HG03558 (cell line): ENCODE results near the gene TMED5.
"Not testable (repeated sequence)": the region's sequence is repeated elsewhere in the genome, so short reads cannot be mapped to it uniquely, and the experiment has no call there.

Source experiments
- ATAC-seq: cut with Tn5 transposase; IDR thresholded peaks from one replicate; pipeline ENCODE4 v1.9.1; 2021; ENCODE audit warnings: moderate number of reproducible peaks; ENCODE audit not compliant: unreplicated experiment; ENCODE audit errors: extremely low read depth

The TMED5 gene

DNA sequence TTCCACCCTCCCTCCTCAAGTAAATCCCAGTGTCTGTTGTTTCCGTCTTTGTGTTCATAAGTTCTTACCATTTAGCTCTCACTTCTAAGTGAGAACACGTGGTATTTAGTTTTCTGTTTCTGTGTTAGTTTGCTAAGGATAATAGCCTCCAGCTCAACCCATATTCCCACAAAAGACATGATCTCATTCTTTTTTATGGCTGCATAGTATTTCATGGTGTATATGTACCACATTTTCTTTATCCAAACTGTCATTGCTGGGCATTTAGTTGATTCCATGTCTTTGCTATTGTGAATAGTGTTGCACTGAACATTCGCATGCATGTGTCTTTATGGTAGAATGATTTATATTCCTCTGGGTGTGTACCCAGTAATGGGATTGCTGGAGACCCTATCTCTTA lies 5.6 kb downstream of the TMED5 start:
- not testable (repeated sequence) for ATAC-seq

DNA sequence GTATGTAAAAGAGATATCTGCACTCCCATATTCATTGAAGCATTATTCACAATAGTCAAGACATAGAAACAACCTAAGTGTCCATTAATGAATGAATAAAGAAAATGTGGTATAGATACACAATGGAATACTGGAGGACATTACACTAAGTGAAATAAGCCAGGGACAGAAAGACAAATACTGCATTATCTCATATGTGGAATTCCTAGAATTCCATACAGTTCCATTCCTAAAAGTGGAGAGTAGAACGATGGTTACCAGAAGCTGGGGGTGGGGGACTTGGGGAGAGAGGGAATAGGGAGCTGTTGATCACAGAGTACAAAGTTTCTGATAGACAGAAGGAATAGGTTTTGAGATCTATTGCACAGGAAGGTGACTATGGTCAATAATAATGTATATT lies 7.4 kb downstream of the TMED5 start:
- ATAC-seq = no peak

DNA sequence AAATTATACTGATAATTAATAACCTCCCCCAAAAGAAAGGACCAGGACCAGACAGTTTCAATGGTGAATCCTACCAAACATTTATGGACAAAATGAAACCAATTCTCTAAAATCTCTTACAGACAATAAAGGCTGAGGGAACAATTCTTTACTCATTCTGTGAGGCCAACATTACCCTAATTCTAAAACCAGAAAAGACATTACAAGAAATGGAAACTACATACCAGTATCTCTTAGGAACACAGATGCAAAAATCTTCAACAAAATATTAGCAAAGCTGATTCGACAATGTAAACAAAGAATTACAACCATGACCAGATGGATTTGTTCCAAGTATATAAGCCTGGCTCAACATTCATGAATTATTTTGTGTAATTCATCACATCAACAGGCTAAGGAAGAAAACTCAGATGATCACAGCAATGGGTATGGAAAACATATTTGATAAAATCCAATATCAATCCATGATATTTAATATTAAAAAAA lies 8.6 kb downstream of the TMED5 start:
- no peak for ATAC-seq

- not testable (repeated sequence) for ATAC-seq
Measured at GRCh38 chr1:93170141-93170678, 10.0 kb downstream of the TMED5 start.

GRCh38 chr1:93167006-93167405 lies 13.2 kb downstream of the TMED5 start:
- ATAC-seq = no peak

DNA sequence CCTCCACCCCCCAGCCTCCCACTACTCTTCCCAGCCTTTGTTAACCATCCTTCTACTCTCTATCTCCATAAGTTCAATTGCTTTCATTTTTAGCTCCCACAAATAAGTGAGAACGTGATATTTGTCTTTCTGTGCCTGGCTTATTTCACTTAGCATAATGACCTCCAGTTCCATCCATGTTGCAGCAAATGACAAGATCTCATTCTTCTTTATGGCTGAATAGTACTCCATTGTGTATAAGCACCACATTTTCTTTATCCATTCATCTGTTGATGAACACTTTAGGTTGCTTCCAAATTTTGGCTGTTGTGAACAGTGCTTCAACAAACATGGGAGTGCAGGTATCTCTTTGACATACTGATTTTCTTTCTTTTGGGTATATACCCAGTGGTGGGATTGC lies 14.3 kb downstream of the TMED5 start:
- not testable (repeated sequence) for ATAC-seq

- ATAC-seq = no peak
Measured at GRCh38 chr1:93164816-93165215, 15.4 kb downstream of the TMED5 start.

GRCh38 chr1:93163314-93163713 lies 16.9 kb downstream of the TMED5 start:
- not testable (repeated sequence) for ATAC-seq

DNA sequence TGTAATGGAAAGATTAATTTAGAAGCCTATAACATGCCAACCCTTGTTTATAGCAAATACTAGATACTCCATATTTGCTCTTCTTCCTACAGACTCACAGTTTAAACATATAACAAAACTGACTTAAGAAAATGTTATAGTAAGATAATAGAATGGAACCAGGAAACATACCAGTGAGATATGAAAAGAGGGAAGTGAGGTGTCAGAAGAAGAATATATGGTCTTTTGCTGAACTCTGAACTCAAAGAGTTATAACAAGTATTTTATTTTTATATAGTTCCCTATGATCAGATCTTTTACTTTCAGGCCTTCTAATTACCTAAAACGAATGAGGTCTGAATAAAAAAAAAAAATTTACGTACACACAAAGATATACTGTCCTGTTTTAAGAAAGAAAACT lies 20.9 kb downstream of the TMED5 start:
- no peak for ATAC-seq

GRCh38 chr1:93155335-93155734 lies 24.9 kb downstream of the TMED5 start:
- no peak for ATAC-seq

GRCh38 chr1:93154898-93155297 lies 25.3 kb downstream of the TMED5 start:
- ATAC-seq = no peak

DNA sequence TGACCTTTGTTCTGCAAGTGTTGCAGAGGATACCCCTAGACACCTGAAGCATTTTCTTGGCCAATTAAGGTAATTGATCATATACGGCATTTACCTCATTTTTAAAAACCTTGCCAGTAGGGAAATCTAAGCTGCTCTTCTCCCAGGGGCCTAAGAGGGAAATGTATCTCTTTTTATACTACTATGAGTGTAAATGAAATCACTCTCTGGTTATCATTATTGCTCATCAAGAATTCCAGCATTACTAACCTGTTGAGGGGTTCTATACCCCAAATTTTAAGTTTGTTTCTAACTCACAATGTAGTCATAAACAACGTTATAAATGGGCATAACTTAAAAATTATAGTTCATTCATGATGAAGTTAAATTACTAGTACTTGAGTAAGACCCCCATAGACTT lies 27.4 kb downstream of the TMED5 start:
- ATAC-seq = no peak

- ATAC-seq = no peak
Measured at GRCh38 chr1:93151474-93151873, 28.7 kb downstream of the TMED5 start.

DNA sequence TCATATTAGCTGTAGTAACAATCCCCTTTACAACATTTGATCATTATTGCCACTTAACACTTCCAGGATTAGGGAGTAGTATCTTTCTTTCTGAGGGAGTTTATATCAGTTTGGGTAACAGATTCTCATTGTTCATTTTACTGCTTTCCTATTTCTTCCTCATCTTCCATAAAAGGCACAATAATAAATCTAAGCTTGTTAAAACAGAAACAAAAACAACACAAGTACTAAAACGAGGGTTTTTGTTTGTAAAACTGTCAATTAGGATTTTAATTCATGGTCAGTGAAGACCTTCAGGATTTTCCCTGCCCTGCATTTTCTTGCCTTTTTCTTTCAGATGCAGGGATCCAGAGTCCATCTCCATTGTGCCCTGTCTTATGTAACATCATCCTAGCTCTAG lies 29.5 kb downstream of the TMED5 start:
- ATAC-seq = no peak

DNA sequence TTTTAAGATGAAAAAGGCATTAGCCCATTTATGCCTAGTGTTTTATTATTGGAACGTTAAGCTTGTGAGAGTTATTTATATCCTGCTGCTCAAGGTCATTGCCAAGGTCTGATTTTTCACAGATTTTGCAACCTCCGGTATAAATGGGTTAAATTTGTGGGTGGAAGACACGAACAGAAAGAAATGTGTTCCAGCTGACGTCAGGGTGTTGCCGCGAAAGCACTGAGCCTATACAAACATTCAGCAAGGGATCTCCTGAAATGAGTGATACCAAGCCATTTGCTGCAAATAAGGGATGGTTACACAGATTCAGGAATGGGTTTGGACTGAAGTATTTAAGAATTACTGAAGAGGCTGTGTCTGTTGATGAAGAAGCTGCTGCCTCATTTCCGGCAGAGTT lies 32.2 kb downstream of the TMED5 start:
- ATAC-seq = no peak

DNA sequence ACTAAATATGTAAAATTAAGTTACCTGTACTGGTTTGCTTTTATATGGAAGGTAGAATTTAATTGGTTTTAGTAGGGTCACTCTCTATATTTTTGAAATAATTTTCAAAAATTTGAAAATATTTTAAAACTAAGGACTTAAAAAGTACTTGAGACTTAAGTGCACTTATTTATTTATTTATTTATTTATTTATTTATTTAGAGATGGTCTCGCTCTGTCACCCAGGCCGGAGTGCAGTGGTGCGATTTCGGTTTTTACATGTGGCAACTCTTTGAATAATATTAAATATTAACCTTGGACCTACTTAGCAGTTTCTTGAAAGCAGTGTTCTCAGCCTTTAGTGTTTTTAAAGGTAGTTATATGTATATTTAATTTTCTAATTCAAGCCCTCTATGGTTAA lies 36.4 kb downstream of the TMED5 start:
- no peak for ATAC-seq

- no peak for ATAC-seq
Measured at GRCh38 chr1:93143136-93143535, 37.1 kb downstream of the TMED5 start.

GRCh38 chr1:93142161-93142560 lies 38.1 kb downstream of the TMED5 start:
- ATAC-seq = no peak

DNA sequence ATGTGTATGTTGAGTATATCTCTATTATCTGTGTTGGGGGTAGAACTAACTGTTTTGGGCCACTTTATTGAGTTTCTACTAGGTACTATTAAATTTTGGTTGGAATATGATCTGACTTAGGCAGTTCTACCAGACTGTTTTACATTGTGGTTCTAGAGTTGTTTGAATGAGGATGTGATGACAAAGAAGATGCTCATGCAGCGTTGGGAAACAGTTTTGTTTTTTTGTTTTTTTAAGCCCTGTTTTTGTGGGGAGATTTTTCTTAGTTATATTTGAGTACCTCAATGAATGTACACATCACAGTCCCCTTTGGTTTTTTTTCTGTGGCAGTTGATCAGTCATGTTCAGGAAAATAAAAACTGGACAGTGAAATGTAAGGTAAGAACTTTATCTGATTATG lies 40.1 kb downstream of the TMED5 start:
- no peak for ATAC-seq

DNA sequence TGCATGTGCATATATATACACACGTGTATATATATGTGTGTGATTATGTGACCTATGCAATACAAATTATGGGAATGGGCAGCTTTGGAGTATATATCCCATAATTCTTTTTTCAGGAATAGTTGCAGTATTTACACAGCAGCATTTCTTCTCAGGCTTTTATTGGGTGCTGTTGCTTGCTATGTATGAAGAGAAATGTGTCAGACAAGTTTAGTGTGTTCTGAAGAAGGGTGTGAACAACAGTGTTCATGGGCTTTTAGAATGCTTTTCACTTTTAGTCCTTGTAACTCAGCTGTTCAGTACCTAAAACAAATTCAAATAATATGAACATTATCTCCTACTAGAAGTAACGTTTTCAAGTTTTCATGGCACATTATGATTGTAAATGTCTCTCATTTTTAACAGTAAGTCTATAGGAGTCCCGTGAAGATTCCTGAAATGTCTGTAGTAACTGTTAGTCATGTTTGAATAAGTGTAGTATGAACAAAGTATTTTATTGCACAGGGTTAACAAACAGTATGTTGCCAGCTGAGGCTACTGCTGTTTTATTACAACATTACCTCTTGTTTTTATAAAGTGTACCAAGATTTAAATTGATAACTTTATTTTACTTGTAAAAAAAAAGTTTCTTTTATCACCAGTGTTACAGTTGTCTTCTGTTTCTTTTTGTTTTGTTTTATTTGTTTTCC lies 42.5 kb downstream of the TMED5 start:
- ATAC-seq = no peak

DNA sequence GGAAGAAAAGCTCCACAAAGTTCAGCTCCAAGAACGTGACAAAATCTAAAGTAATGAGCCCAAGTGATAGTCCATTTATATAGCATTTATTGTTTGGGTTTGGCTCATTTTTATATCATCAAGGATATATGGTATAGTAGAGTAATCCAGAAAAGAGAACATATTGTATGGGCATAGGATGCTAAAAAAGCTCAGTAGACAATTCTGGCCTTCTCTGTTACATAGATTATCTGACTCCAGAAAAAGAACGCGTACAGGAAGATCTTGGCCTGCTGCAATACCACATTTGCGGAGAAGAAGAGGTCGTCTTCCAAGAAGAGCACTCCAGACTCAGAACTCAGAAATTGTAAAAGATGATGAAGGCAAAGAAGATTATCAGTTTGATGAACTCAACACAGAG lies 43.8 kb downstream of the TMED5 start:
- no peak for ATAC-seq

- ATAC-seq = no peak
Measured at GRCh38 chr1:93132638-93133037, 47.6 kb downstream of the TMED5 start.
